Loucy (cell line): ENCODE data around the gene NCKAP5.

Experiments
- H2AFZ ChIP-seq: fragments of 200-600 bp; sonication (generic); 2 replicates; pipeline ENCODE4 v1.6.0; 2016; ENCODE audit warnings: antibody characterized with exemption, mild to moderate bottlenecking, low read length, moderate library complexity
- H3F3A ChIP-seq: fragments of 200-600 bp; 2 replicates; pipeline ENCODE4 v1.6.0; 2016; ENCODE audit warnings: antibody characterized with exemption, low read depth, mild to moderate bottlenecking
- H3K27me3 ChIP-seq: fragments of 200-600 bp; sonication (generic); 2 replicates; pipeline ENCODE4 v1.6.1; 2014; ENCODE audit warnings: low read length, mild to moderate bottlenecking; ENCODE audit not compliant: insufficient read depth, poor library complexity, severe bottlenecking
- H3K36me3 ChIP-seq: fragments of 200-600 bp; sonication (generic); 2 replicates; pipeline ENCODE4 v1.6.1; 2016; ENCODE audit warnings: low read length; ENCODE audit not compliant: insufficient read depth
- H3K4me1 ChIP-seq: fragments of 200-600 bp; sonication (generic); 2 replicates; pipeline ENCODE4 v1.5.1; 2014; ENCODE audit warnings: low read length, mild to moderate bottlenecking; ENCODE audit not compliant: insufficient read depth, poor library complexity, severe bottlenecking
- H3K4me2 ChIP-seq: fragments of 200-600 bp; sonication (generic); 2 replicates; pipeline ENCODE4 v1.6.0; 2014; ENCODE audit warnings: antibody characterized with exemption, low read length, low read depth, mild to moderate bottlenecking; ENCODE audit not compliant: poor library complexity, severe bottlenecking
- H3K4me3 ChIP-seq: fragments of 200-600 bp; sonication (generic); 2 replicates; pipeline ENCODE4 v1.5.1; 2014; ENCODE audit warnings: low read length, mild to moderate bottlenecking, mixed read lengths; ENCODE audit not compliant: poor library complexity, severe bottlenecking
- H3K79me2 ChIP-seq: fragments of 200-600 bp; sonication (generic); 2 replicates; pipeline ENCODE4 v1.6.1; 2014; ENCODE audit warnings: low read length; ENCODE audit not compliant: insufficient read depth
- H3K9ac ChIP-seq: fragments of 200-600 bp; sonication (generic); 2 replicates; pipeline ENCODE4 v1.6.0; 2014; ENCODE audit warnings: mild to moderate bottlenecking, low read depth, low read length, moderate library complexity; ENCODE audit not compliant: poor library complexity, severe bottlenecking
- H3K9me2 ChIP-seq: fragments of 200-600 bp; sonication (generic); replicated peaks from 2 replicates; pipeline ENCODE4 v1.6.1; 2016; ENCODE audit warnings: low read depth, low read length, mixed read lengths
- H3K9me3 ChIP-seq: fragments of 200-600 bp; sonication (generic); 2 replicates; pipeline ENCODE4 v1.6.1; 2014; ENCODE audit warnings: mild to moderate bottlenecking, antibody characterized with exemption, low read length, low read depth; ENCODE audit not compliant: insufficient read depth
- H4K20me1 ChIP-seq: fragments of 200-600 bp; sonication (generic); 2 replicates; pipeline ENCODE4 v1.6.0; 2014; ENCODE audit warnings: antibody characterized with exemption, low read length, mild to moderate bottlenecking; ENCODE audit not compliant: insufficient read depth, poor library complexity, severe bottlenecking
- EZH2phosphoT487 ChIP-seq: fragments of 200-600 bp; IDR thresholded peaks from 2 replicates; pipeline ENCODE4 v1.6.1; 2018; ENCODE audit warnings: antibody characterized with exemption, mild to moderate bottlenecking, moderate library complexity, borderline replicate concordance
- TF ChIP-seq, protein P1 (sequence below): fragments of 200-600 bp; sonication (generic); conservative IDR thresholded peaks from 2 replicates; pipeline ENCODE4 v1.5.1; 2014; ENCODE audit warnings: mild to moderate bottlenecking, antibody characterized with exemption, low read length

Gene NCKAP5

DNA sequence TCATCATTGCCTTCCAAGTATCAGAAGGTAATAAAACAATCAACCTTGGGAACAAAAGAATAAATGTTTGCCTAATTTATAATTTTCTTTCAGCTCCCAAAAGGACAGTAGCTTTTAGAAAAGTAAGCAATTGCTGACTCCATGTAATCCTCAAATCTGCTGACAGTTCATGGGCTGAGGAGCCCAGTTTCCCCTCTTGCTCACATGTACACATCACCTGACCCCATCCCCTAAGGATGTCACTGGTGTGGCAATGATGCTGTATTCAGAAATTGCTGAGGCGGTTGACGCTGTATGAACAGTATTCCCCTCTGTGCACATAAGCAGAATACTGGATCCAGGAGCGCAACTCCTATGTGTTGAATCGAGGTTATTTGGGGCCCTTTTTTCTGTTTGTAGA lies 842.1 kb downstream of the NCKAP5 start:
- no peaks in the 10 kb centered on the region for H3K36me3 ChIP-seq
- no peak for TF ChIP-seq EZH2phosphoT487
- TF ChIP-seq, protein P1, sequence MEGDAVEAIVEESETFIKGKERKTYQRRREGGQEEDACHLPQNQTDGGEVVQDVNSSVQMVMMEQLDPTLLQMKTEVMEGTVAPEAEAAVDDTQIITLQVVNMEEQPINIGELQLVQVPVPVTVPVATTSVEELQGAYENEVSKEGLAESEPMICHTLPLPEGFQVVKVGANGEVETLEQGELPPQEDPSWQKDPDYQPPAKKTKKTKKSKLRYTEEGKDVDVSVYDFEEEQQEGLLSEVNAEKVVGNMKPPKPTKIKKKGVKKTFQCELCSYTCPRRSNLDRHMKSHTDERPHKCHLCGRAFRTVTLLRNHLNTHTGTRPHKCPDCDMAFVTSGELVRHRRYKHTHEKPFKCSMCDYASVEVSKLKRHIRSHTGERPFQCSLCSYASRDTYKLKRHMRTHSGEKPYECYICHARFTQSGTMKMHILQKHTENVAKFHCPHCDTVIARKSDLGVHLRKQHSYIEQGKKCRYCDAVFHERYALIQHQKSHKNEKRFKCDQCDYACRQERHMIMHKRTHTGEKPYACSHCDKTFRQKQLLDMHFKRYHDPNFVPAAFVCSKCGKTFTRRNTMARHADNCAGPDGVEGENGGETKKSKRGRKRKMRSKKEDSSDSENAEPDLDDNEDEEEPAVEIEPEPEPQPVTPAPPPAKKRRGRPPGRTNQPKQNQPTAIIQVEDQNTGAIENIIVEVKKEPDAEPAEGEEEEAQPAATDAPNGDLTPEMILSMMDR, result no peak
- no peaks in the 10 kb centered on the region for H3K9me3 ChIP-seq
- no peaks in the 10 kb centered on the region for H3F3A ChIP-seq
- no peak overlapping the region for H3K4me2 ChIP-seq
- H3K27me3 ChIP-seq, result no peaks in the 10 kb centered on the region
- H3K4me1 ChIP-seq, result no peaks in the 10 kb centered on the region
- no peak overlapping the region for H3K9ac ChIP-seq
- no peak overlapping the region for H3K4me3 ChIP-seq
- no peaks in the 10 kb centered on the region for H3K9me2 ChIP-seq
- no peaks in the 10 kb centered on the region for H3K79me2 ChIP-seq
- no peak overlapping the region for H2AFZ ChIP-seq
- no peaks in the 10 kb centered on the region for H4K20me1 ChIP-seq

DNA sequence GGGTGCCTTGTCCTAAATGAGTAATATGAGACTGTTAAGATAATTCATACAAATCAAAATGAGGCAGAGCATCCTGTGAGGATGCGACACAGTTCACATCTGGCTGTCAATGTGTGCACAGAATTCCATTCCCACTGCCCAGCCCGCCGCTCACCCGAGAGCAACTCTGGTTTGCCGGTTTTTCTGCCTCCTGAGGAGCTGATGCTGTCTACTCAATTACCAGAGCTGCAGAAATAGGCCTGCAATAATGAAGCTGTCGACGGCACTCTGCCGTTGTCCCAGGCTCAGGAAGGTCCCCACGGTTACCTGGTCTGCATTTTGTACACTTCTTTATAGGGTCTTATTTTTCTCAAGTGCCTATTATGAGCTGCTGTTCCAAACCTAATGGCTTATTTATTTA lies 842.5 kb downstream of the NCKAP5 start:
- H3K4me2 ChIP-seq, result no peak overlapping the region
- no peaks in the 10 kb centered on the region for H4K20me1 ChIP-seq
- no peaks in the 10 kb centered on the region for H3K27me3 ChIP-seq
- H3K4me3 ChIP-seq, result no peak overlapping the region
- no peak for TF ChIP-seq EZH2phosphoT487
- TF ChIP-seq, protein P1, result no peak
- H3F3A ChIP-seq, result no peaks in the 10 kb centered on the region
- no peaks in the 10 kb centered on the region for H3K4me1 ChIP-seq
- H3K9me2 ChIP-seq, result no peaks in the 10 kb centered on the region
- H2AFZ ChIP-seq, result no peak overlapping the region
- H3K79me2 ChIP-seq, result no peaks in the 10 kb centered on the region
- H3K9me3 ChIP-seq, result no peaks in the 10 kb centered on the region
- H3K9ac ChIP-seq, result no peak overlapping the region
- H3K36me3 ChIP-seq, result no peaks in the 10 kb centered on the region

DNA sequence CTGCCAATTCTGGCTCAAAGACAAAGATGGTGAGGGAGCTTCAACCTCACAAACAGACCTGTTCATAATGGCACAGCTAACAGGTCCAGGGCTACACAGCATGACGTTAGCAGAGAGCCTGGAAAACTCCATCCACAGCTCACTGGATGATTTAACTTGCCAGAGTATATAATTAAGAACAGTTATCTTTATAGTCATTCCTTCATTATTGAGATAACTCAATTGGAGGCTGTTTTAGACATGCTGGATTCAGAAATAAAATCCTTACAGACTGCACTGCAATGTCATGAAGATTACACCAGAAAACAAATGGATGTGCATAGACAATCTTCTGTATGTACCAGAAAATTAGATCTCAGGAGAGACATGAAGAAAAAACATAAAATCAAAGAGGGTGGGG lies 843.1 kb downstream of the NCKAP5 start:
- Histone ChIP-seq H4K20me1 (no peaks in the 10 kb centered on the region), H3K9me3 (no peaks in the 10 kb centered on the region), H3K9ac (no peak overlapping the region), H3K4me1 (no peaks in the 10 kb centered on the region), H2AFZ (no peak overlapping the region), H3K4me3 (no peak overlapping the region), H3K36me3 (no peaks in the 10 kb centered on the region), H3F3A (no peaks in the 10 kb centered on the region), H3K27me3 (no peaks in the 10 kb centered on the region), H3K4me2 (no peak overlapping the region), H3K79me2 (no peaks in the 10 kb centered on the region), H3K9me2 (no peaks in the 10 kb centered on the region)
- TF ChIP-seq EZH2phosphoT487, result no peak
- TF ChIP-seq, protein P1, result no peak
